HepG2 (cell line): ENCODE results near the gene MUL1. TPM values are rescaled to one million over a fixed set of nuclear protein-coding genes. Genes with fewer than 3 reads are reported as not detected.

Experiments
- ARNT2 ChIP-seq: sonication (generic); formaldehyde crosslinking; IDR thresholded peaks from 2 replicates; pipeline ENCODE4 v1.8.0; 2022; ENCODE audit warnings: mild to moderate bottlenecking, low read depth, missing genetic modification reagents, moderate library complexity
- ATF7-NPFF ChIP-seq: sonication (generic); formaldehyde crosslinking; IDR thresholded peaks from 2 replicates; pipeline ENCODE4 v1.8.1; 2023; ENCODE audit warnings: mild to moderate bottlenecking, low read depth, missing genetic modification reagents, moderate library complexity
- CHD2 ChIP-seq: IDR thresholded peaks from 2 replicates; pipeline ENCODE4 v1.6.1; 2011; ENCODE audit warnings: low read depth, low read length, improper control_type of control experiment
- FOSL2 ChIP-seq: sonication (generic); formaldehyde crosslinking; IDR thresholded peaks from 2 replicates; pipeline ENCODE4 v1.4.0; 2020; ENCODE audit warnings: missing genetic modification reagents
- FOXC1 ChIP-seq: sonication (generic); formaldehyde crosslinking; IDR thresholded peaks from 2 replicates; pipeline ENCODE4 v1.8.0; 2022; ENCODE audit warnings: mild to moderate bottlenecking, missing genetic modification reagents, borderline replicate concordance
- HHEX ChIP-seq: IDR thresholded peaks from 2 replicates; pipeline ENCODE4 v1.6.1; 2016; ENCODE audit warnings: control low read depth
- HMG20A ChIP-seq: IDR thresholded peaks from 2 replicates; pipeline ENCODE4 v1.6.1; 2016; ENCODE audit warnings: borderline replicate concordance
- MTF2 ChIP-seq: sonication (generic); formaldehyde crosslinking; IDR thresholded peaks from 2 replicates; pipeline ENCODE4 v1.5.0; 2020; ENCODE audit warnings: missing genetic modification reagents, borderline replicate concordance
- NFIC ChIP-seq: IDR thresholded peaks from 2 replicates; pipeline ENCODE4 v1.6.1; 2012; ENCODE audit warnings: mild to moderate bottlenecking, low read length, inconsistent platforms
- NR1H2 ChIP-seq: sonication (generic); formaldehyde crosslinking; IDR thresholded peaks from 2 replicates; pipeline ENCODE4 v1.8.1; 2022; ENCODE audit warnings: low read depth, missing genetic modification reagents, borderline replicate concordance
- RBFOX2 ChIP-seq: fragments of 200-400 bp; formaldehyde crosslinking; IDR thresholded peaks from 2 replicates; pipeline ENCODE4 v1.6.1; 2017; ENCODE audit warnings: low read depth, mild to moderate bottlenecking, low read length
- TOE1 ChIP-seq: sonication (generic); formaldehyde crosslinking; IDR thresholded peaks from 2 replicates; pipeline ENCODE4 v1.4.0; 2020; ENCODE audit warnings: mild to moderate bottlenecking, missing genetic modification reagents
- ZBTB33 ChIP-seq: sonication (generic); formaldehyde crosslinking; IDR thresholded peaks from 2 replicates; pipeline ENCODE4 v1.4.0; 2020; ENCODE audit warnings: missing genetic modification reagents
- ZNF136 ChIP-seq: sonication (generic); formaldehyde crosslinking; IDR thresholded peaks from 2 replicates; pipeline ENCODE4 v1.8.1; 2022; ENCODE audit warnings: low read depth, mild to moderate bottlenecking, moderate library complexity, missing genetic modification reagents
- ZNF281 ChIP-seq: sonication (generic); formaldehyde crosslinking; IDR thresholded peaks from 2 replicates; pipeline ENCODE4 v1.4.0; 2020; ENCODE audit warnings: missing genetic modification reagents, borderline replicate concordance
- ZNF543 ChIP-seq: sonication (generic); formaldehyde crosslinking; IDR thresholded peaks from 2 replicates; pipeline ENCODE4 v1.4.0; 2020; ENCODE audit warnings: mild to moderate bottlenecking, missing genetic modification reagents
- ZNF839 ChIP-seq: sonication (generic); formaldehyde crosslinking; IDR thresholded peaks from 2 replicates; pipeline ENCODE4 v1.4.0; 2020; ENCODE audit warnings: missing genetic modification reagents, mild to moderate bottlenecking, borderline replicate concordance
- polyA plus RNA-seq, 8 experiments: library from polyadenylated mRNA; depleted of rRNA in 3 of 8; stranded (reverse) in 7 of 8; unstranded in 1 of 8; fragments of >200 nt; fragmentation: Illumina TruSeq in 4 of 8; extraction: Trizol in 4 of 8; gene quantifications; 2 replicates each; pipeline versions ENCODE4 v1.2.1 to v1.2.3, GENCODE V29; 2011 to 2016; ENCODE audit warnings: low read depth in 4 of 8, missing spikeins in 1 of 8, mixed read lengths in 1 of 8; ENCODE audit not compliant: insufficient read depth in 1 of 8
- total RNA-seq, 5 experiments: library from RNA; depleted of rRNA; stranded (reverse); fragments of >200 nt; fragmentation: Illumina TruSeq; extraction: Trizol; gene quantifications; 2 replicates each; pipeline ENCODE4 v1.2.3, GENCODE V29; 2016; ENCODE audit warnings: low read depth in 1 of 5
- TF ChIP-seq, protein P1 (sequence below): sonication (generic); formaldehyde crosslinking; IDR thresholded peaks from 2 replicates; pipeline ENCODE4 v1.5.0; 2020; ENCODE audit warnings: missing genetic modification reagents
- TF ChIP-seq, protein P2 (sequence below): sonication (generic); formaldehyde crosslinking; IDR thresholded peaks from 2 replicates; pipeline ENCODE4 v1.5.0; 2020; ENCODE audit warnings: mild to moderate bottlenecking, missing genetic modification reagents
- TF ChIP-seq, protein P3 (sequence below): sonication (generic); formaldehyde crosslinking; IDR thresholded peaks from 2 replicates; pipeline ENCODE4 v1.5.0; 2020; ENCODE audit warnings: mild to moderate bottlenecking, missing genetic modification reagents, moderate library complexity

Gene MUL1
- total and polyA plus RNA-seq, 2 of the 13 experiments (the other 11 are each of a cell fraction or from before 2014, with no cell fraction given), result 21.5 to 26.5 TPM

GRCh38 chr1:20552728-20553445 is 44.9 kb upstream of the MUL1 start (continued):
- TF ChIP-seq ZNF281 (CRISPR knock-in tag) (no peak), FOSL2 (no peak), TOE1 (CRISPR knock-in tag) (no peak), ZNF543 (CRISPR knock-in tag) (no peak), ARNT2 (CRISPR knock-in tag) (no peak), ZNF839 (no peak), HMG20A (CRISPR knock-in tag) (no peak), MTF2 (CRISPR knock-in tag) (no peak), ZNF136 (CRISPR knock-in tag) (no peak), NR1H2 (CRISPR knock-in tag) (0 out of 2 replicates have a peak, but pooled peaks have one; percentile 15), HHEX (CRISPR knock-in tag) (no peak), FOXC1 (CRISPR knock-in tag) (no peak; the same call in 1 of the 2 replicates), CHD2 (no peak), NFIC (no peak), RBFOX2 (no peak), ATF7-NPFF (CRISPR knock-in tag) (no peak), ZBTB33 (CRISPR knock-in tag) (no peak)
- TF ChIP-seq, protein P1, sequence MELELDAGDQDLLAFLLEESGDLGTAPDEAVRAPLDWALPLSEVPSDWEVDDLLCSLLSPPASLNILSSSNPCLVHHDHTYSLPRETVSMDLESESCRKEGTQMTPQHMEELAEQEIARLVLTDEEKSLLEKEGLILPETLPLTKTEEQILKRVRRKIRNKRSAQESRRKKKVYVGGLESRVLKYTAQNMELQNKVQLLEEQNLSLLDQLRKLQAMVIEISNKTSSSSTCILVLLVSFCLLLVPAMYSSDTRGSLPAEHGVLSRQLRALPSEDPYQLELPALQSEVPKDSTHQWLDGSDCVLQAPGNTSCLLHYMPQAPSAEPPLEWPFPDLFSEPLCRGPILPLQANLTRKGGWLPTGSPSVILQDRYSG (CRISPR knock-in tag), result no peak
- TF ChIP-seq, protein P2, sequence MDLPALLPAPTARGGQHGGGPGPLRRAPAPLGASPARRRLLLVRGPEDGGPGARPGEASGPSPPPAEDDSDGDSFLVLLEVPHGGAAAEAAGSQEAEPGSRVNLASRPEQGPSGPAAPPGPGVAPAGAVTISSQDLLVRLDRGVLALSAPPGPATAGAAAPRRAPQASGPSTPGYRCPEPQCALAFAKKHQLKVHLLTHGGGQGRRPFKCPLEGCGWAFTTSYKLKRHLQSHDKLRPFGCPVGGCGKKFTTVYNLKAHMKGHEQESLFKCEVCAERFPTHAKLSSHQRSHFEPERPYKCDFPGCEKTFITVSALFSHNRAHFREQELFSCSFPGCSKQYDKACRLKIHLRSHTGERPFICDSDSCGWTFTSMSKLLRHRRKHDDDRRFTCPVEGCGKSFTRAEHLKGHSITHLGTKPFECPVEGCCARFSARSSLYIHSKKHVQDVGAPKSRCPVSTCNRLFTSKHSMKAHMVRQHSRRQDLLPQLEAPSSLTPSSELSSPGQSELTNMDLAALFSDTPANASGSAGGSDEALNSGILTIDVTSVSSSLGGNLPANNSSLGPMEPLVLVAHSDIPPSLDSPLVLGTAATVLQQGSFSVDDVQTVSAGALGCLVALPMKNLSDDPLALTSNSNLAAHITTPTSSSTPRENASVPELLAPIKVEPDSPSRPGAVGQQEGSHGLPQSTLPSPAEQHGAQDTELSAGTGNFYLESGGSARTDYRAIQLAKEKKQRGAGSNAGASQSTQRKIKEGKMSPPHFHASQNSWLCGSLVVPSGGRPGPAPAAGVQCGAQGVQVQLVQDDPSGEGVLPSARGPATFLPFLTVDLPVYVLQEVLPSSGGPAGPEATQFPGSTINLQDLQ (CRISPR knock-in tag), result no peak
- TF ChIP-seq, protein P3, sequence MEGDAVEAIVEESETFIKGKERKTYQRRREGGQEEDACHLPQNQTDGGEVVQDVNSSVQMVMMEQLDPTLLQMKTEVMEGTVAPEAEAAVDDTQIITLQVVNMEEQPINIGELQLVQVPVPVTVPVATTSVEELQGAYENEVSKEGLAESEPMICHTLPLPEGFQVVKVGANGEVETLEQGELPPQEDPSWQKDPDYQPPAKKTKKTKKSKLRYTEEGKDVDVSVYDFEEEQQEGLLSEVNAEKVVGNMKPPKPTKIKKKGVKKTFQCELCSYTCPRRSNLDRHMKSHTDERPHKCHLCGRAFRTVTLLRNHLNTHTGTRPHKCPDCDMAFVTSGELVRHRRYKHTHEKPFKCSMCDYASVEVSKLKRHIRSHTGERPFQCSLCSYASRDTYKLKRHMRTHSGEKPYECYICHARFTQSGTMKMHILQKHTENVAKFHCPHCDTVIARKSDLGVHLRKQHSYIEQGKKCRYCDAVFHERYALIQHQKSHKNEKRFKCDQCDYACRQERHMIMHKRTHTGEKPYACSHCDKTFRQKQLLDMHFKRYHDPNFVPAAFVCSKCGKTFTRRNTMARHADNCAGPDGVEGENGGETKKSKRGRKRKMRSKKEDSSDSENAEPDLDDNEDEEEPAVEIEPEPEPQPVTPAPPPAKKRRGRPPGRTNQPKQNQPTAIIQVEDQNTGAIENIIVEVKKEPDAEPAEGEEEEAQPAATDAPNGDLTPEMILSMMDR (CRISPR knock-in tag), result 0 out of 2 replicates have a peak, but pooled peaks have one; percentile 1
